ENCODE measurements around the gene NTNG2.

Gene NTNG2

GRCh38 chr9:132238992-132239391 is 77.1 kb downstream of the NTNG2 start:
- TF ChIP-seq SALL2 (tag by site-specific recombination; IDR thresholded peaks at IDR 0.05; ENCODE audit: borderline replicate concordance) = no peak
- no peak for TF ChIP-seq RBAK (tag by site-specific recombination; IDR thresholded peaks at IDR 0.05)
- TF ChIP-seq ZNF585B (tag by site-specific recombination; IDR thresholded peaks at IDR 0.05) = no peak
- no peak for TF ChIP-seq ZNF133 (tag by site-specific recombination; IDR thresholded peaks at IDR 0.05)
- no peak overlapping the region for H3K27ac ChIP-seq (ENCODE audit: extremely low read depth, low read depth, low read length)
- H3K4me3 ChIP-seq (ENCODE audit: low read depth, low read length) = no peak overlapping the region
- H3K36me3 ChIP-seq (ENCODE audit: control insufficient read depth in 2 of 2, insufficient read depth in 1 of 2, low read length in 2 of 2) = no peaks in the 10 kb centered on the region
- POLR2A ChIA-PET = interaction anchor here (1.0 to 1.2 kb wide), 2 partner anchors 23 to 115 kb away, joined by 3 to 4 read pairs; partner anchors contain the start of gene SETX
- no peaks in the 10 kb centered on the region for H3K9me3 ChIP-seq (ENCODE audit: control insufficient read depth, insufficient read depth, low read depth, low read length)
- peaks cover 2% of the 10 kb centered on the region; the same call in 1 of the 2 replicates for H3K4me1 ChIP-seq (ENCODE audit: control insufficient read depth, insufficient read depth, low read length)
- CTCF ChIA-PET = interaction anchor here (0.7 to 9.9 kb wide), 10 partner anchors 12 to 476 kb away, joined by 3 to 382 read pairs (median 6); partner anchors contain the start of gene NTNG2

GRCh38 chr9:132239518-132239917 is 77.7 kb downstream of the NTNG2 start:
- ChIA-PET CTCF (interaction anchor here (0.7 to 9.9 kb wide), 11 partner anchors 11 to 717 kb away, joined by 3 to 382 read pairs (median 6); partner anchors contain the start of gene NTNG2), POLR2A (interaction anchor here (1.2 kb wide), 1 partner anchor 115 kb away, joined by 4 read pairs; the partner anchor contains the start of gene SETX)
- Histone ChIP-seq H3K4me3 (ENCODE audit: low read depth, low read length) (no peak overlapping the region), H3K36me3 (ENCODE audit: control insufficient read depth in 2 of 2, insufficient read depth in 1 of 2, low read length in 2 of 2) (no peaks in the 10 kb centered on the region), H3K9me3 (ENCODE audit: control insufficient read depth, insufficient read depth, low read depth, low read length) (no peaks in the 10 kb centered on the region), H3K4me1 (ENCODE audit: control insufficient read depth, insufficient read depth, low read length) (peaks cover 2% of the 10 kb centered on the region; the same call in 1 of the 2 replicates), H3K27ac (ENCODE audit: extremely low read depth, low read depth, low read length) (no peak overlapping the region)
- TF ChIP-seq ZNF138 (tag by site-specific recombination; IDR thresholded peaks at IDR 0.05; ENCODE audit: borderline replicate concordance) (no peak), ZNF501 (tag by site-specific recombination; IDR thresholded peaks at IDR 0.05) (no peak), ZNF776 (tag by site-specific recombination; IDR thresholded peaks at IDR 0.05; ENCODE audit: borderline replicate concordance) (no peak), BCL11B (tag by site-specific recombination; IDR thresholded peaks at IDR 0.05; ENCODE audit: low read depth) (no peak), GLIS1 (tag by site-specific recombination; IDR thresholded peaks at IDR 0.05) (no peak), KLF1 (tag by site-specific recombination; IDR thresholded peaks at IDR 0.05) (no peak), ZNF768 (tag by site-specific recombination; IDR thresholded peaks at IDR 0.05) (no peak), ZNF311 (tag by site-specific recombination; IDR thresholded peaks at IDR 0.05; ENCODE audit: borderline replicate concordance) (no peak)
- TF ChIP-seq, protein P1, sequence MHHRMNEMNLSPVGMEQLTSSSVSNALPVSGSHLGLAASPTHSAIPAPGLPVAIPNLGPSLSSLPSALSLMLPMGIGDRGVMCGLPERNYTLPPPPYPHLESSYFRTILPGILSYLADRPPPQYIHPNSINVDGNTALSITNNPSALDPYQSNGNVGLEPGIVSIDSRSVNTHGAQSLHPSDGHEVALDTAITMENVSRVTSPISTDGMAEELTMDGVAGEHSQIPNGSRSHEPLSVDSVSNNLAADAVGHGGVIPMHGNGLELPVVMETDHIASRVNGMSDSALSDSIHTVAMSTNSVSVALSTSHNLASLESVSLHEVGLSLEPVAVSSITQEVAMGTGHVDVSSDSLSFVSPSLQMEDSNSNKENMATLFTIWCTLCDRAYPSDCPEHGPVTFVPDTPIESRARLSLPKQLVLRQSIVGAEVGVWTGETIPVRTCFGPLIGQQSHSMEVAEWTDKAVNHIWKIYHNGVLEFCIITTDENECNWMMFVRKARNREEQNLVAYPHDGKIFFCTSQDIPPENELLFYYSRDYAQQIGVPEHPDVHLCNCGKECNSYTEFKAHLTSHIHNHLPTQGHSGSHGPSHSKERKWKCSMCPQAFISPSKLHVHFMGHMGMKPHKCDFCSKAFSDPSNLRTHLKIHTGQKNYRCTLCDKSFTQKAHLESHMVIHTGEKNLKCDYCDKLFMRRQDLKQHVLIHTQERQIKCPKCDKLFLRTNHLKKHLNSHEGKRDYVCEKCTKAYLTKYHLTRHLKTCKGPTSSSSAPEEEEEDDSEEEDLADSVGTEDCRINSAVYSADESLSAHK (tag by site-specific recombination; IDR thresholded peaks at IDR 0.05) = no peak
- TF ChIP-seq, protein P2, sequence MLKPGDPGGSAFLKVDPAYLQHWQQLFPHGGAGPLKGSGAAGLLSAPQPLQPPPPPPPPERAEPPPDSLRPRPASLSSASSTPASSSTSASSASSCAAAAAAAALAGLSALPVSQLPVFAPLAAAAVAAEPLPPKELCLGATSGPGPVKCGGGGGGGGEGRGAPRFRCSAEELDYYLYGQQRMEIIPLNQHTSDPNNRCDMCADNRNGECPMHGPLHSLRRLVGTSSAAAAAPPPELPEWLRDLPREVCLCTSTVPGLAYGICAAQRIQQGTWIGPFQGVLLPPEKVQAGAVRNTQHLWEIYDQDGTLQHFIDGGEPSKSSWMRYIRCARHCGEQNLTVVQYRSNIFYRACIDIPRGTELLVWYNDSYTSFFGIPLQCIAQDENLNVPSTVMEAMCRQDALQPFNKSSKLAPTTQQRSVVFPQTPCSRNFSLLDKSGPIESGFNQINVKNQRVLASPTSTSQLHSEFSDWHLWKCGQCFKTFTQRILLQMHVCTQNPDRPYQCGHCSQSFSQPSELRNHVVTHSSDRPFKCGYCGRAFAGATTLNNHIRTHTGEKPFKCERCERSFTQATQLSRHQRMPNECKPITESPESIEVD (tag by site-specific recombination; IDR thresholded peaks at IDR 0.05) = no peak

DNA sequence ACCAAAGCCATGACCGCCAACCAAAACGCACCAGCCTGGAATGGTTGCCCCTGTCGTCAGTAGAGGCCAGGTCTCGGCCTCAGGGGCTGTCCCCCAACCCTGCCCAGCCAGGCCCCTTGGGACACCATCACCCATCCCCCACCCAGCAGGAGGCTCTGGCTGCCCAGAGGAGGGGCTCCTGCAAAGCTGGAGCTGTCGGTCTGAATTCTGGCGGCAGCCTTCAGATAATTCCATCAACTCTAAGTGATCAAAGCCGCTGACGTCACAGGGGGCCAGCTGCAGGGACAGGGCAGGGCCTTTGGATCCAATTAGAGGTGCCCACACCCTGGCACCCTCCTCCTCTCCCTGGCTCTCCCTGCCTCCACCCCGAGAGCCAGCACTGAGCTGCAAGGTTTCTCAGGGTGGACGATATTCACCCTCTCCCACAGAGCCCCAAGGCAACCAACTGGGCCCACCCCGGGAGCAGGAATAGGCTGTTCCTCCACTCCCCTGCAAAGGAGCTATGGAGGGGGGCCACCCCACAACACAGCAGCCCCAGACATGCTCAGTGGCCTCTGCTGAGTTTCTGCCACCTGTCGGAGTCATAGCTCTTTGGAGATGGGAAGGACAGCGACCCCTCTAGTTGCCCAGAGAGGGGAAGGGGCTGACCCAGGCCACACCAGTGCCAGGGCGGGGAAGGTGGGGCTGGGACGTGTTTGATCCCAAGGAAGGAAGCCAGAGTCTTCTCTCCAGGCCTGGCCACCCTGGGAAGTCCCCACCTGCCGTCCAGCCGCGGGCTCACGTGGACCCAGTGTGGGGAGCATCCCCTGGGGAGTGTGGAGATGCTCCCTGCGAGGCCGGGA is 78.4 kb downstream of the NTNG2 start:
- POLR2A ChIA-PET = no interaction called here
- CTCF ChIA-PET = interaction anchor here (0.7 to 9.9 kb wide), 9 partner anchors 10 to 718 kb away, joined by 3 to 382 read pairs (median 7); partner anchors contain the start of gene NTNG2
- Histone ChIP-seq H3K27ac (ENCODE audit: extremely low read depth, low read depth, low read length) (no peak overlapping the region), H3K9me3 (ENCODE audit: control insufficient read depth, insufficient read depth, low read depth, low read length) (no peaks in the 10 kb centered on the region), H3K4me3 (ENCODE audit: low read depth, low read length) (no peak overlapping the region), H3K36me3 (ENCODE audit: control insufficient read depth in 2 of 2, insufficient read depth in 1 of 2, low read length in 2 of 2) (no peaks in the 10 kb centered on the region), H3K4me1 (ENCODE audit: control insufficient read depth, insufficient read depth, low read length) (peaks cover 2% of the 10 kb centered on the region; the same call in 1 of the 2 replicates)
- TF ChIP-seq SCRT2 (tag by site-specific recombination; IDR thresholded peaks at IDR 0.05) (peak; percentile 85), KLF8 (tag by site-specific recombination; IDR thresholded peaks at IDR 0.05) (0 out of 2 replicates have a peak, but pooled peaks have one; percentile 17), MZF1 (tag by site-specific recombination; IDR thresholded peaks at IDR 0.05; ENCODE audit: borderline replicate concordance) (no peak), ZNF341 (tag by site-specific recombination; IDR thresholded peaks at IDR 0.05; ENCODE audit: low read depth) (peak; percentile 63), GLIS2 (tag by site-specific recombination; IDR thresholded peaks at IDR 0.05) (peak; percentile 52; the same call in 1 of the 2 replicates), GLIS1 (tag by site-specific recombination; IDR thresholded peaks at IDR 0.05) (peak; percentile 83), ZIC2 (tag by site-specific recombination; IDR thresholded peaks at IDR 0.05) (peak; percentile 56), REPIN1 (tag by site-specific recombination; IDR thresholded peaks at IDR 0.05; ENCODE audit: low read depth) (no peak), HOXD13 (CRISPR knock-in tag; IDR thresholded peaks at IDR 0.05; ENCODE audit: borderline replicate concordance) (no peak), ZNF561 (tag by site-specific recombination; IDR thresholded peaks at IDR 0.05; ENCODE audit: borderline replicate concordance) (no peak)
- TF ChIP-seq, protein P3, sequence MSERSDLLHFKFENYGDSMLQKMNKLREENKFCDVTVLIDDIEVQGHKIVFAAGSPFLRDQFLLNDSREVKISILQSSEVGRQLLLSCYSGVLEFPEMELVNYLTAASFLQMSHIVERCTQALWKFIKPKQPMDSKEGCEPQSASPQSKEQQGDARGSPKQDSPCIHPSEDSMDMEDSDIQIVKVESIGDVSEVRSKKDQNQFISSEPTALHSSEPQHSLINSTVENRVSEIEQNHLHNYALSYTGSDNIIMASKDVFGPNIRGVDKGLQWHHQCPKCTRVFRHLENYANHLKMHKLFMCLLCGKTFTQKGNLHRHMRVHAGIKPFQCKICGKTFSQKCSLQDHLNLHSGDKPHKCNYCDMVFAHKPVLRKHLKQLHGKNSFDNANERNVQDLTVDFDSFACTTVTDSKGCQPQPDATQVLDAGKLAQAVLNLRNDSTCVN (tag by site-specific recombination; optimal IDR thresholded peaks at IDR 0.05) = no peak
